H9 (cell line): ENCODE data around the gene RGN. TPM values are rescaled to one million over a fixed set of nuclear protein-coding genes. Genes with fewer than 3 reads are reported as not detected.

Experiments
- DNase-seq: peaks from one replicate; pipeline ENCODE4 v3.0.0-alpha.2; 2017
- H2AFZ ChIP-seq: one replicate; pipeline ENCODE4 v1.6.1; 2013; ENCODE audit warnings: mild to moderate bottlenecking, low read length, control low read depth, moderate library complexity
- H2AK5ac ChIP-seq: 2 replicates; pipeline ENCODE4 v1.6.1; 2013; ENCODE audit warnings: low read length, control low read depth, mixed read lengths; ENCODE audit not compliant: insufficient read length
- H2BK120ac ChIP-seq: one replicate; pipeline ENCODE4 v1.6.1; 2013; ENCODE audit warnings: low read depth, mild to moderate bottlenecking, low read length, control low read depth, inconsistent platforms; ENCODE audit not compliant: poor library complexity, severe bottlenecking
- H2BK12ac ChIP-seq: 2 replicates; pipeline ENCODE4 v1.6.1; 2013; ENCODE audit warnings: low read length, control low read depth, mixed read lengths, low read depth; ENCODE audit not compliant: insufficient read length
- H2BK15ac ChIP-seq: 2 replicates; pipeline ENCODE4 v1.6.1; 2013; ENCODE audit warnings: low read depth, low read length, control low read depth
- H2BK20ac ChIP-seq: one replicate; pipeline ENCODE4 v1.6.1; 2013; ENCODE audit warnings: low read depth, mild to moderate bottlenecking, low read length, control low read depth, inconsistent platforms; ENCODE audit not compliant: poor library complexity, severe bottlenecking
- H2BK5ac ChIP-seq: 2 replicates; pipeline ENCODE4 v1.6.1; 2013; ENCODE audit warnings: low read length, control low read depth, mixed read lengths; ENCODE audit not compliant: insufficient read length
- H3K14ac ChIP-seq: 2 replicates; pipeline ENCODE4 v1.6.1; 2013; ENCODE audit warnings: low read length, control low read depth; ENCODE audit not compliant: insufficient read depth
- H3K18ac ChIP-seq: 2 replicates; pipeline ENCODE4 v1.6.1; 2013; ENCODE audit warnings: low read depth, mild to moderate bottlenecking, mixed read lengths, low read length, control low read depth; ENCODE audit not compliant: insufficient read length
- H3K23ac ChIP-seq: 2 replicates; pipeline ENCODE4 v1.6.1; 2013; ENCODE audit warnings: low read length, control low read depth, mixed read lengths, low read depth; ENCODE audit not compliant: insufficient read length
- H3K23me2 ChIP-seq: 2 replicates; pipeline ENCODE4 v1.6.1; 2013; ENCODE audit warnings: low read depth, mild to moderate bottlenecking, mixed read lengths, low read length, control low read depth; ENCODE audit not compliant: insufficient read length, poor library complexity, severe bottlenecking
- H3K27ac ChIP-seq: 2 replicates; pipeline ENCODE4 v1.5.1; 2013; ENCODE audit warnings: low read length, control low read depth, mixed read lengths, low read depth; ENCODE audit not compliant: insufficient read length
- H3K27me3 ChIP-seq: 2 replicates; pipeline ENCODE4 v1.6.1; 2013; ENCODE audit warnings: low read length, control low read depth, inconsistent platforms; ENCODE audit not compliant: insufficient read depth
- H3K4ac ChIP-seq: 2 replicates; pipeline ENCODE4 v1.6.1; 2013; ENCODE audit warnings: low read depth, mild to moderate bottlenecking, control low read depth, inconsistent platforms, low read length, moderate library complexity
- H3K4me1 ChIP-seq: 2 replicates; pipeline ENCODE4 v1.6.1; 2013; ENCODE audit warnings: low read length, control low read depth, inconsistent platforms; ENCODE audit not compliant: insufficient read depth
- H3K4me2 ChIP-seq: 2 replicates; pipeline ENCODE4 v1.6.1; 2013; ENCODE audit warnings: low read length, control low read depth, mixed read lengths; ENCODE audit not compliant: insufficient read length, insufficient read depth
- H3K56ac ChIP-seq: 2 replicates; pipeline ENCODE4 v1.6.1; 2013; ENCODE audit warnings: low read depth, mild to moderate bottlenecking, mixed read lengths, low read length, control low read depth; ENCODE audit not compliant: insufficient read length
- H3K79me1 ChIP-seq: 2 replicates; pipeline ENCODE4 v1.6.1; 2013; ENCODE audit warnings: low read depth, mild to moderate bottlenecking, moderate library complexity, low read length, control low read depth, inconsistent platforms; ENCODE audit not compliant: insufficient read depth, poor library complexity, severe bottlenecking
- H3K79me2 ChIP-seq: 2 replicates; pipeline ENCODE4 v1.6.1; 2013; ENCODE audit warnings: low read length, control low read depth, inconsistent platforms; ENCODE audit not compliant: insufficient read depth
- H3K9ac ChIP-seq: 2 replicates; pipeline ENCODE4 v1.6.1; 2013; ENCODE audit warnings: low read length, control low read depth, mixed read lengths; ENCODE audit not compliant: insufficient read length; ENCODE audit errors: extremely low read depth
- H3K9me3 ChIP-seq: one replicate; pipeline ENCODE4 v1.6.1; 2013; ENCODE audit warnings: low read depth, low read length, inconsistent platforms; ENCODE audit not compliant: control insufficient read depth
- H3T11ph ChIP-seq: one replicate; pipeline ENCODE4 v1.6.1; 2013; ENCODE audit warnings: mild to moderate bottlenecking, low read length, control low read depth, inconsistent platforms
- H4K20me1 ChIP-seq: one replicate; pipeline ENCODE4 v1.6.1; 2013; ENCODE audit not compliant: control insufficient read depth, insufficient read length, insufficient read depth
- H4K5ac ChIP-seq: 2 replicates; pipeline ENCODE4 v1.6.1; 2013; ENCODE audit warnings: low read depth, mild to moderate bottlenecking, mixed read lengths, low read length, control low read depth; ENCODE audit not compliant: insufficient read length
- H4K8ac ChIP-seq: replicated peaks from 2 replicates; pipeline ENCODE4 v1.6.1; 2013; ENCODE audit warnings: low read length, control low read depth, mixed read lengths, low read depth; ENCODE audit not compliant: insufficient read length
- H4K91ac ChIP-seq: 2 replicates; pipeline ENCODE4 v1.6.1; 2013; ENCODE audit warnings: low read depth, mild to moderate bottlenecking, moderate library complexity, mixed read lengths, low read length, control low read depth; ENCODE audit not compliant: insufficient read length
- H3K27ac Mint-ChIP-seq, 3 experiments: 2 replicates in 2 of 3; 3 replicates in 1 of 3; pipeline ENCODE4 v1.8.0; 2020 to 2021; ENCODE audit warnings: mixed read lengths in 3 of 3, mild to moderate bottlenecking in 1 of 3, moderate library complexity in 1 of 3
- H3K27me3 Mint-ChIP-seq: 2 replicates; pipeline ENCODE4 v1.8.0; 2021; ENCODE audit warnings: low read depth, mild to moderate bottlenecking, moderate library complexity, mixed read lengths
- H3K36me3 Mint-ChIP-seq, 3 experiments: 2 replicates in 2 of 3; 3 replicates in 1 of 3; pipeline ENCODE4 v1.8.0; 2020 to 2021; ENCODE audit warnings: low read depth in 3 of 3, mixed read lengths in 3 of 3; ENCODE audit not compliant: insufficient read depth in 1 of 3
- H3K4me1 Mint-ChIP-seq, 2 experiments: 2 replicates each; pipeline ENCODE4 v1.8.0; 2020; ENCODE audit warnings: mixed read lengths in 2 of 2
- H3K4me3 Mint-ChIP-seq, 2 experiments: 2 replicates in 1 of 2; 3 replicates in 1 of 2; pipeline ENCODE4 v1.8.0; 2020 to 2021; ENCODE audit warnings: mild to moderate bottlenecking in 2 of 2, mixed read lengths in 2 of 2, moderate library complexity in 1 of 2
- H3K9me3 Mint-ChIP-seq, 2 experiments: 2 replicates in 1 of 2; 3 replicates in 1 of 2; pipeline ENCODE4 v1.8.0; 2020; ENCODE audit warnings: mild to moderate bottlenecking in 2 of 2, mixed read lengths in 2 of 2, moderate library complexity in 1 of 2
- WGBS: extraction: QIAGEN DNeasy Blood & Tissue Kit; methylation state at CpG from one replicate; pipeline ENCODE4 v1.1.7; 2013; ENCODE audit warnings: missing lambda C conversion rate, low lambda C conversion rate, mixed read lengths; ENCODE audit not compliant: insufficient read length; ENCODE audit errors: extremely low coverage; 5-methylcytosine and 5-hydroxymethylcytosine counted together
- total RNA-seq: library from RNA; stranded (reverse); gene quantifications from 2 replicates; pipeline ENCODE4 v1.2.1, GENCODE V29; 2021
- TF ChIP-seq, protein P1 (sequence below): fragments of 200-600 bp; sonication (generic); conservative IDR thresholded peaks from 3 replicates; pipeline ENCODE4 v1.8.0; 2021; ENCODE audit warnings: antibody characterized with exemption, mild to moderate bottlenecking

The RGN gene
- total RNA-seq, 1 experiment from 2014 or later: not detected

DNA sequence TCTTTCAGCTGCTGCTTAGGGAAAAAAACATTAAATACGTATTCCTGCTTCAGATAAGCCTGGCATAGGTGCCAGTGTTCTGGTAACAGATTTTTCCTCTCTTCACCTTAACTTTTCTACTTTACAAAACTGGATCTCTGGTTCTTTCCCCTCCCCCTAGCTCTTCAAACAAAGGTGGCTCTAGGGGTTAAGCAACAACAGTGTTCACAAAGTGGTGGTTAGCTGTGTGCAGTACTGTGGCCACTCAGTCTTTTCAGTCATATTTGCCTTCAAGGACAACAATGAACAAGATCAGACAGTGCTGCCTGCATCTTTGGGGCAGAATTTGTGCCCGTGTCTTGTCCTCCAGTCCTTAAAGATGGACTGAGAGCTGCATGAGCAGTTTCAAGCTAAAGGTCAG, 15.1 kb upstream of the RGN start:
- no peaks in the 10 kb centered on the region for H3K27me3 Mint-ChIP-seq
- no peak overlapping the region for H3K23ac ChIP-seq
- H2AFZ ChIP-seq: no peak overlapping the region
- no peak overlapping the region for H3K56ac ChIP-seq
- no peaks in the 10 kb centered on the region for H3K79me2 ChIP-seq
- H2BK120ac ChIP-seq: no peak overlapping the region
- TF ChIP-seq, protein P1, sequence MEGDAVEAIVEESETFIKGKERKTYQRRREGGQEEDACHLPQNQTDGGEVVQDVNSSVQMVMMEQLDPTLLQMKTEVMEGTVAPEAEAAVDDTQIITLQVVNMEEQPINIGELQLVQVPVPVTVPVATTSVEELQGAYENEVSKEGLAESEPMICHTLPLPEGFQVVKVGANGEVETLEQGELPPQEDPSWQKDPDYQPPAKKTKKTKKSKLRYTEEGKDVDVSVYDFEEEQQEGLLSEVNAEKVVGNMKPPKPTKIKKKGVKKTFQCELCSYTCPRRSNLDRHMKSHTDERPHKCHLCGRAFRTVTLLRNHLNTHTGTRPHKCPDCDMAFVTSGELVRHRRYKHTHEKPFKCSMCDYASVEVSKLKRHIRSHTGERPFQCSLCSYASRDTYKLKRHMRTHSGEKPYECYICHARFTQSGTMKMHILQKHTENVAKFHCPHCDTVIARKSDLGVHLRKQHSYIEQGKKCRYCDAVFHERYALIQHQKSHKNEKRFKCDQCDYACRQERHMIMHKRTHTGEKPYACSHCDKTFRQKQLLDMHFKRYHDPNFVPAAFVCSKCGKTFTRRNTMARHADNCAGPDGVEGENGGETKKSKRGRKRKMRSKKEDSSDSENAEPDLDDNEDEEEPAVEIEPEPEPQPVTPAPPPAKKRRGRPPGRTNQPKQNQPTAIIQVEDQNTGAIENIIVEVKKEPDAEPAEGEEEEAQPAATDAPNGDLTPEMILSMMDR: no peak
- no peak overlapping the region for H3T11ph ChIP-seq
- H4K5ac ChIP-seq: no peak overlapping the region
- no peak overlapping the region for H2BK12ac ChIP-seq
- H3K9me3 ChIP-seq: no peaks in the 10 kb centered on the region
- peaks cover 6 to 15% (median 9%) of the 10 kb centered on the region in 3 experiments; a peak in 5 of 7 replicates for H3K36me3 Mint-ChIP-seq
- no peak overlapping the region for H3K9ac ChIP-seq
- WGBS: no CpG with 5 or more reads among the region's 2 CpGs
- H4K91ac ChIP-seq: no peak overlapping the region
- H2AK5ac ChIP-seq: no peak overlapping the region
- no peak overlapping the region for H2BK5ac ChIP-seq
- H2BK20ac ChIP-seq: no peak overlapping the region
- no peak overlapping the region for H3K27ac Mint-ChIP-seq
- no peak overlapping the region for H3K4ac ChIP-seq
- H3K18ac ChIP-seq: no peak overlapping the region
- no peak overlapping the region for H2BK15ac ChIP-seq
- H3K4me1 Mint-ChIP-seq: no peaks in the 10 kb centered on the region
- H4K20me1 ChIP-seq: no peaks in the 10 kb centered on the region
- H3K14ac ChIP-seq: no peak overlapping the region
- H3K9me3 Mint-ChIP-seq: peaks cover 60 to 66% of the 10 kb centered on the region in 2 experiments
- no peak overlapping the region for H3K4me2 ChIP-seq
- no peak overlapping the region for H3K27ac ChIP-seq
- H3K79me1 ChIP-seq: no peaks in the 10 kb centered on the region
- no peaks in the 10 kb centered on the region for H3K27me3 ChIP-seq
- H4K8ac ChIP-seq: no peak overlapping the region
- no peak overlapping the region for H3K4me3 Mint-ChIP-seq
- no peaks in the 10 kb centered on the region for H3K23me2 ChIP-seq
- no peaks in the 10 kb centered on the region for H3K4me1 ChIP-seq
- no peak for DNase-seq
